GM12878 (cell line): ENCODE results near the gene CAPZB.

ENCODE experiments used
- CEBPB ChIP-seq, 2 experiments: fragments of 150-350 bp in 1 of 2; IDR thresholded peaks; 2 replicates each; pipeline ENCODE4 v1.6.1; 2012 to 2014; ENCODE audit warnings: low read depth in 2 of 2, low read length in 2 of 2, borderline replicate concordance in 1 of 2, inconsistent platforms in 1 of 2
- CHD4 ChIP-seq: fragments of 200-600 bp; sonication (generic); IDR thresholded peaks from 2 replicates; pipeline ENCODE4 v1.6.1; 2016; ENCODE audit warnings: mild to moderate bottlenecking
- FOXM1 ChIP-seq: IDR thresholded peaks from 2 replicates; pipeline ENCODE4 v1.6.1; 2012; ENCODE audit warnings: low read depth, mild to moderate bottlenecking, inconsistent platforms, low read length, moderate library complexity
- ZNF274 ChIP-seq: IDR thresholded peaks from one replicate; pipeline ENCODE4 v1.8.0; 2011; ENCODE audit not compliant: insufficient read length, insufficient read depth

- TF ChIP-seq FOXM1: no peak
- TF ChIP-seq CHD4: no peak
- TF ChIP-seq ZNF274: no peak
- no peak for TF ChIP-seq CEBPB (IDR thresholded peaks at IDR 0.05; ENCODE audit: borderline replicate concordance in 1 of 2, low read depth in 2 of 2, low read length in 2 of 2)
Measured at GRCh38 chr1:19496527-19496874, 11.2 kb upstream of the CAPZB start.
